MM.1S (cell line): ENCODE data around the gene PIP5K1C.

ENCODE experiments used
- EZH2 ChIP-seq: fragments of 300-600 bp; sonication (generic); optimal IDR thresholded peaks from 2 replicates; pipeline ENCODE3; 2017; ENCODE audit warnings: low read depth, mild to moderate bottlenecking, antibody characterized with exemption, low read length, mixed read lengths
- TF ChIP-seq, protein P1 (sequence below): fragments of 300-600 bp; sonication (generic); IDR thresholded peaks from 2 replicates; pipeline ENCODE4 v1.5.1; 2016; ENCODE audit warnings: antibody characterized with exemption, low read length, mixed read lengths

DNA sequence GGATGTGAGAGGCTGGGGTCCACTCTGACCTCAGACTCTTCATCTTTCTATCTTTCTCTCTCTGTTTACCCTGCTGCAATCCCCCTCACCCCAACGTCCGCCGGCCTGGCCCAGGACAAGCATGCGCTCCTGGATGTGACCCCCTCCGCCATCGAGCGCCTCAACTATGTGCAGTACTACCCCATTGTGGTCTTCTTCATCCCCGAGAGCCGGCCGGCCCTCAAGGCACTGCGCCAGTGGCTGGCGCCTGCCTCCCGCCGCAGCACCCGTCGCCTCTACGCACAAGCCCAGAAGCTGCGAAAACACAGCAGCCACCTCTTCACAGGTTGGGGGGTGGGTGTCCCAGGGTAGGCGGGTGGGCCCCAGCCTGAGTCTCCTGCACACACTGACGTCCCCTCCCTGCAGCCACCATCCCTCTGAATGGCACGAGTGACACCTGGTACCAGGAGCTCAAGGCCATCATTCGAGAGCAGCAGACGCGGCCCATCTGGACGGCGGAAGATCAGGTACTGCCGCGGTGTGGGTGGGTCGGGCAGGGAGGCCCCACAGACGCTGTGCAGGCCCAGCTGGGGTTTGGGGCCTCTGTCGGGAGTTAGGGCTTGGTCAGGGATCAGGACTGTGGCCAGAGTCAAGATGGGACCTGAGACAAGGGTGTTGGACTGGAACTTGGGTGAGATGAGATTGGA is 46.2 kb upstream of the PIP5K1C start:
- TF ChIP-seq, protein P1, sequence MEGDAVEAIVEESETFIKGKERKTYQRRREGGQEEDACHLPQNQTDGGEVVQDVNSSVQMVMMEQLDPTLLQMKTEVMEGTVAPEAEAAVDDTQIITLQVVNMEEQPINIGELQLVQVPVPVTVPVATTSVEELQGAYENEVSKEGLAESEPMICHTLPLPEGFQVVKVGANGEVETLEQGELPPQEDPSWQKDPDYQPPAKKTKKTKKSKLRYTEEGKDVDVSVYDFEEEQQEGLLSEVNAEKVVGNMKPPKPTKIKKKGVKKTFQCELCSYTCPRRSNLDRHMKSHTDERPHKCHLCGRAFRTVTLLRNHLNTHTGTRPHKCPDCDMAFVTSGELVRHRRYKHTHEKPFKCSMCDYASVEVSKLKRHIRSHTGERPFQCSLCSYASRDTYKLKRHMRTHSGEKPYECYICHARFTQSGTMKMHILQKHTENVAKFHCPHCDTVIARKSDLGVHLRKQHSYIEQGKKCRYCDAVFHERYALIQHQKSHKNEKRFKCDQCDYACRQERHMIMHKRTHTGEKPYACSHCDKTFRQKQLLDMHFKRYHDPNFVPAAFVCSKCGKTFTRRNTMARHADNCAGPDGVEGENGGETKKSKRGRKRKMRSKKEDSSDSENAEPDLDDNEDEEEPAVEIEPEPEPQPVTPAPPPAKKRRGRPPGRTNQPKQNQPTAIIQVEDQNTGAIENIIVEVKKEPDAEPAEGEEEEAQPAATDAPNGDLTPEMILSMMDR, result no peak
- TF ChIP-seq EZH2, result no peak
